Activated gamma-delta T cell treated with anti-CD3 and anti-CD28 coated beads, Interleukin-2, amount 50 U/mL, for 16 hours (primary cell): ENCODE data around the gene RNF133.
"Not testable (repeated sequence)": the region's sequence is repeated elsewhere in the genome, so short reads cannot be mapped to it uniquely, and the experiment has no call there.

Experiments
- DNase-seq: peaks from one replicate; pipeline ENCODE4 v3.0.0-alpha.2; 2020; ENCODE audit warnings: low read depth

RNF133 gene

DNA sequence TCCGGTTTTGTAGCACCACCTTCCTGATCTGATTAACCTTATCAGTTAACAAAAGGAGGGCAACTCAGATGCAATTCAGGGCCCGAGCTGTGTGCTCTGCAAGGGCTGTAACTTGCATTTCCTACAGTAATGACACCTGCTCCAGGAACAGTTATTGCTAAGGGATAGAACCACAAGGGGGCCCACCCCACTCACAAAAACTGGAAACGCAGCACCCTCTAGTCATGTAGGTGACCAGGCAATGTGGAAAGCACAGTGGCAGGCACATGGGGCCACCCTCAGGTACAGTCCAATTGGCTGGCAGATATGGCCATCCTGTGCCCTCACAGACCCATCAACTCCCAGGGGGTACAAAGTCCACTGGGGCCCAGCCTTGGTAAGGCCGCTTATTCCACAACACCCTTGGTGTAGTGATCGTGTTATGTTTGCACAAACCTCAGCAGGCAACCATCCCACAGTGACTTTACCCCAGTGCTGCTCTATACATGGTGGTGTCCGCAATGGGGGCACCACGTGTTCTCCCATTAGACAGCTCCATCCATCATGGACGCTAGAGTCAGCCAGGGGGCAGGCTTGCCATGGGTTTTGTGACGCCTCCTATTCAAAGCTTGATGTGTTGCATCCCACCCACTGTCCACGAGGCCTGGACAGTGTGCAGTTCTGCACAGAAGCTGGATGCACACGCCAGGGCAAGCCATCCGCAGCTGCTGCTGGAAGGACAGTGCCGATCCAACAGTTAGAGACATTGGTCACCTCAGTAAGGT is 9.4 kb downstream of the RNF133 start:
- DNase-seq, result no peak

DNA sequence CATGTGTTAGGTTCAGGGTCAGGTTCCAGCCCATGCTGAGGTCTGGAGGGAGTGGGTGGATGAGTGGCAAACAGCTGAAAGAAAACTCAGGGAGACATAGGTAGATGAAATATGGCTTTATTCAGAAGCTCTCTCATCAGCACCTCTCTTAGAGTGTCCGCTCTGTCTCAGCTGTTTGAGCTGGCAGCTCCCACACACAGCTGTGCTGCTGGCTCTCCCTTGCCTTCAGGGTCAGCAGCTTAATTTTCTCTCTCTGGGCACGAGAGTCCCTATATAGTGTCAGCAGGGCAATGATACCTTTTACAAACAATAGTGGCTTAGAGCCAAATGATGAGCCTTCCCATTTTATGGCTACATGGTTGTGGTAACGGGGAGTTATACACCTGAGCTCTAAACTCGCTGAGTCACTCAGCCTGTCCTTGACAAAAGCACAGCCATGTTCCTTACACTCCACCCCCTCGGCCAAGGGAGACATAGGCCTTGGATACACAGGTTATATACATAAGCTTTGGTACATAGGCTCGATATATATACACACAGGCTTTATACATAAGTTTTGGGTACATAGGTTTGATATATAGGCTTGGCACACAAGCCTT is 10.4 kb downstream of the RNF133 start:
- DNase-seq, result no peak

DNA sequence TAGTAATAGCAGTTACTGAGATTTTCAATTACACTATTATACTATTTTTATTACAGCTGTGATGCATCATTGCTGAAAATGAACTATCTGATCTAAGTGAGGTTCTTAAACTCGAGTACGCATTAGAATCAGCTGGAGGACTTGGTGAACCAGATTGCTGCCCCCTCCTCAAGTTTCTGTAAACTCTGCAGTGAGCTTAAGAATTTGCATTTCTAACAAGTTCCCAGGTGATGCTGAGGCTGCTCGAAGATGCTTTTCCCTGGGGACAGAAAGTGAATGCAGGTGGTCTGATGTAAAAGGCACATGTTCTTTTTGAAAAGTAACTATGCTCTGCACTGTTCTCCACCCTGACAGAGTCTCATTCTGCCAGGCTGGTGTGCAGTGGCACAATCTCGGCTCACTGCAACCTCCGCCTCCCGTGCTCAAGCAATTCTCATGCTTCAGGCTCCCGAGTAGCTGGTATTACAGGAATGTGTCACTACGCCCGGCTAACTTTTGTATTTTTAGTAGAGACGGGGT is 12.5 kb downstream of the RNF133 start:
- no peak for DNase-seq

DNA sequence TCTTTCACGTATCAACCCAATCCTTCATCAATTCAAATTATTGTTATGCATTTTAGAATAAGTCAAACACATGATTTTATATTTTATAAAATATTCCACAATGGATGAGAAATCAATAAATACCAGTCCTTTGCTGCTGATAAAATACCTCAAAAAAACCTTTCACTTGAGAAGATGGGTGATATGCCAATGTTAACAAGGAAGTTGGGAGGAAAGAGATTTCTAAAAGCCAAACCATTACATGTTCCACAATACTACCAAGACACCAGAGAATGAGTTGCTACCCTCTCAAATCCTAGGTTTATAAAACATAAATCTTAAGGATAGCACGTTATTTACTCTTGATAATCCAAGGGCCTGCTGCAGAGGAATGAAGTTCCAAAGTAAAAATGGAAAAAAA is 14.4 kb downstream of the RNF133 start:
- no peak for DNase-seq

DNA sequence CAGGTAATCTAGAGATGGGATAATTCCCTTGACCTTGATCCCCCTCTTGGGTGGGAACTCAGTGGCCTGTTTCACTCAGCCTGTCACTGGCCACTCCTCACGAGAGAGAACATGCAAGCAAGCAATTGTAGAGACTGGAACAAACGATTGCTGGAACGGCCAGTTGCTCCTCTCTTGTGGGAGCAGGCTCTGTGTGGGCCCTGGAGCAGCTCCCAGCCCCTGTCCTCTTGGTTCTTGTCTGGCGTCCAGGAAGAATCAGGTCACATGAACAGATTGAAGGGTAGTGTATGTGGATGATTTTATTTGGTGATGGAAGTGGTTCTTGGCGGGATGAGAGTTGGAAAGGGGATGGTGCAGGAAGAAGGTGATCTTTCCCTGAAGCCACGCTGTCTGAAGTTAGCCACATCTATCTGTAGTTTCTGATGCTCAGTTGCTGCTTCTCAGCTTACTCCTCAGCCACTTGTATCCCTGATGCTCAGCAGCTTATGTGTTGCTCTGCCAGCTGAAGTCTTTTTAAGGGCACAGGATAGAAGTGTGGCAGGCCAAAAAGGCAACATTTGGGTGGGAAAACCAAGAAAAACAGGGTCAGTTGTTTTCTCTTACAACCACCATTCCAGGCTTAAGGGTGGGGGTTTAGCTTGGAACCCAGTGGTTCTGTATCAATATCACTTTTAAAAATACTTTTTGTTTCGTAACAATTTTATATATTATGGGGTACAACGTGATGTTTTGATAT is 15.9 kb downstream of the RNF133 start:
- no peak for DNase-seq

DNA sequence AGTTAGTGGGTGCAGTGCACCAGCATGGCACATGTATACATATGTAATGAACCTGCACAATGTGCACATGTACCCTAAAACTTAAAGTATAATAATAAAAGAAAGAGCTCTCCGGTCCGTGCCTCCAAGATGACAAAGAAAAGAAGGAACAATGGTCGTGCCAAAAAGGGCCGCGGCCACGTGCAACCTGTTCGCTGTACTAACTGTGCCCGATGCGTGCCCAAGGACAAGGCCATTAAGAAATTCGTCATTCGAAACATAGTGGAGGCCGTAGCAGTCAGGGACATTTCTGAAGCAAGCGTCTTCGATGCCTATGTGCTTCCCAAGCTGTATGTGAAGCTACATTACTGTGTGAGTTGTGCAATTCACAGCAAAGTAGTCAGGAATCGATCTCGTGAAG is 17.7 kb downstream of the RNF133 start:
- not testable (repeated sequence) for DNase-seq

DNA sequence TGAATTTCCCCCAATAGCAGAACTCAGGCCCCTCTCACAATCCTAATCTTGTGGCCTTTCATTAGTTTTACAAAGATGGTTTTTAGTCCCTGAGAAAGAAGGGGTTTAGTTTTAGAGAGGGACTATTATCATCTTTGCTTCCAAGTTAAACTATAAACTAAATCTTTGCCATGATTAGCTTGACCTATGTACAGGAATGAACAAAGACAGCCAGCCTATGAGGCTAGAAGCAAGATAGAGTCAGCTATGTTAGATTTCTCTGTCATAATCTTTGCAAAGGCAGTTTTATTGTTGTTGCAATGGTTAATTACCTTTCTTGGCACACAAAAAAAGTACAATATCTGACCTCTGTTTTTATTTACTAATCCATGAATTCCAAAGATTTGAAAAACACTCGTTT is 19.1 kb downstream of the RNF133 start:
- DNase-seq, result no peak

DNA sequence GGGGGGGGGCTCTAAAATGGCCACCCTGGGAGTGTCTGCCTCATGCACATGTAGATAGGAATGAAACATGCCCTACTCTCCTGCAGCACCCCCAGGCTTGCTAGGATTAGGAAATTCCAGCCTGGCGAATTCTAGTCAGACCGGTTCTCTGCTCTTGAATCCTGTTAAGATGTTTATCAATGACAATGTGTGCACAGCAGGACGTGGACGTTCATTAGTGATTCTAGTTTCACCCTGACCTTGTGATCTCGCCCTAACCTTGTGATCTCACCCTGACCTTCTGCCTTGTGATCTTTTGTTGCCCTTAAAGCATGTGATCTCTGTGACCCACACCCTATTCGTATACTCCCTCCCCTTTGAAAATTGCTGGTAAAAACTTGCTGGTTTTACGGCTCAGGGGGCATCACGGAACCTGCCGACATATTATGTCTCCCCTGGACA is 19.6 kb downstream of the RNF133 start:
- DNase-seq, result not testable (repeated sequence)

DNA sequence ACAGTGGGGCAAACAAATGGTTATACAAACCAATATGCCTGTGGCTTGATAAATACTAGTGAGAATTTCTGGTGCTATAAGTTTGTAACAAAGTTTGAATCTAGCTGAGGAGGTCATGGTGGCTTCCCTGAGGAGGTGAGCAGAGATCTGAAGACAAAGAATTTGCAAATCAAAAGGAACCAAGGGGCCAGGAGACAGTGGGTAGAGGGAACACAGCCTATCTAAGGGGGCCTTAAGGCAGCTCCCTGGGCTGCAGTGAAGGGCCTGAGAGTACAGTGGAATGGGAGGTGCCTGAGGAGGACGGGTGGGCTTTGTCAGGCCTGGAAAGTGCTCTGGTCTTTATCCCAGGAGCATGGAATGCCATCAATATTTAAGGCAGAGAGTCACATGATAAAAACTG is 21.8 kb downstream of the RNF133 start:
- DNase-seq, result no peak

DNA sequence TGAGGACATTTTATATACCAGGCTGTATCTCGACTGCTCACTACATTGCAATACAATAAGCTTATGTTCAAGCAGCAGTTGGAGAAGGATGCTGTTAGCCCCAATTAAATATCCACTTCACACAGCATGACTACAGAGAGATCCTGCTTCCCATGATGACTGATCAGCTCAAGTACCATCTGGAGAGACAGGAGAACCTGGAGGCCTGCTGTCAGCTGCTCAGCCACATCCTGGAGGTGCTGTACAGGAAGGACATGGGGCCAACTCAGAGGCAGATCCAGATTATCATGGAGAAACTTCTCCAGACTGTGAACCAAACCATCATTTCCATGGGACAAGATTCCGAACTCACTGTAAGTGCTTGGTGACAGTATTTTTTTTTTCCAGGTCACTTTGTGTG is 22.5 kb downstream of the RNF133 start:
- DNase-seq, result no peak

DNA sequence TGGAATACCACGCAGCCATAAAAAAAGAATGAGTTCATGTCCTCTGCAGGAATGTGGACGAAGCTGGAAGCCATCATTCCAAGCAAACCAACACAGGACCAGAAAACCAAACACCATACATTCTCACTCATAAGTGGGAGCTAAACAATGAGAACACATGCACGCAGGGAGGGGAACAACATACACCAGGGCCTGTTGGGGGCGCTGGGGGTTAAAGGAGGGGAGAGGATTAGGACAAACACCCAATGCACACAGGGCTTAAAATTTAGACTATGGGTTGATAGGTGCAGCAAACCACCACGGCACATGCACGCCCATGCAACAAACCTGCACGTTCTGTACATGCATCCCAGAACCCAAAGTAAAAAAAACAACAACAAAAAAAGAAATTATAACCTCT is 23.3 kb downstream of the RNF133 start:
- DNase-seq, result no peak

DNA sequence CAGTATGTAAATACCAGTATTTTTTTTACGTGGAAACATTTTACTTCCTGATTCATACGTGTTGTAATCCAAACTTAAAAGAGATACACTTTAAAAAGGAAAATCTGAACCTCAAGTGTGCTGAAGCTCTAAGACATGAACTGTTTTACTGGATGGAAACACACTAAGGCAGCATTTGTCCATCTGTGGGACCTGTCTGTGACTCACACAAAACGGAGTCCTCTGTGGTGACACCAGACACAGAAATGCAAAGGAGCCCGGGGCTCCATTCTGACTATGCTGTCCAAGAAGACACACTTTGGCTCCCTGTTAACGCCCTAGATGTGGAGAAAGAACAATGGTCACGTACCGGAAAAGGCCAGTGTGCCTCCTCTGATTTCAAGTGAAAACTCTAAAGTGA is 23.9 kb downstream of the RNF133 start:
- no peak for DNase-seq

DNA sequence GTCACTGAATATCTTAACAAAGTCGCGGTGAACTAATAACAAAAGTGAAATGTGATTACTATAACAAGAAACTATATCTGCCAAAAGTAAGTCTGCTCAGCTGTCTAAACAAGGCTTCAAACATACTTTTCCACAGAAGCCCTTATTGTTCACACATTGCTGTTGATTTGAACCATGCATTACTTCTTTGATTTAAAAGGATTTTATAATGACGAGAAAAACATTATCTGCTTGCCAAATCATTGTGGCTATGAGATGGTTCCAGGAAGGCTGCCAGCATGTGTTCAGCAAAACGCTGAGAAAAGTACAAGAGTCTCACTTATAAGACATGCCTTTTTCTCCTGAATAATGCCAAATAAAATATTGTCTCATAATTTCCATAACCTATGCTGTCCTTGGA is 24.4 kb downstream of the RNF133 start:
- DNase-seq, result no peak

DNA sequence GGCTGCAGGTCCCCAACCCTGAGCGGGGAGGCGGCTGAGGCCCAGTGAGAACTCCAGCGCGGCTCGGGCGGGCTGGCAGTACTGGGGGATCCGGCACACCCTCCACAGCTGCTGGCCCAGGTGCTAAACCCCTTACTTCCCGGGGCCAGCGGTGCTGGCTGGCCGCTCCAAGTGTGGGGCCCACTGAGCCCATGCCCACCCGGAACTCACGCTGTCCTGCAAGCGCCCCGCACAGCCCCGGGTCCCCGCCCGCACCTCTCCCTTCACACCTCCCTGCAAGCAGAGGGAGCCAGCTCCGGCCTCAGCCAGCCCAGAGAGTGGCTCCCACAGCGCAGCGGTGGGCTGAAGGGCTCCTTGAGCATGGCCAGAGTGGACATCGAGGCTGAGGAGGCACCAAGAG is 25.0 kb downstream of the RNF133 start:
- DNase-seq, result no peak

DNA sequence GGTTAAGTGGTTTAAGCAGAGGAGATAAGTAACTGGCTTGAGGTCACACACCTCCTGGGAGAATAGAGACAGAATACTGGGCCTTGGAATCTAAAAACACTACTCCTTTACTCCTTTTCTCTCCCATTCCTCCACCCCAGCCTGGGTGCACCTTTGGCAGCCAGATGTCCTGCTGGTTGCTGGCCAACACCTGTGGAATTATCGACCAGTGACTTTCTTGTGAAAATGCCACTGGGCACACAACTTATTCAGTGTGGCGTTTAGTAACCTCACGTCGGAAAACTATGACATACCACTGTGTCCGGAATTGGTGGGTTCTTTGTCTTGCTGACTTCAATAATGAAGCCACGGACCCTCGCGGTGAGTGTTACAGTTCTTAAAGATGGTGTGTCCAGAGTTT is 26.4 kb downstream of the RNF133 start:
- DNase-seq, result no peak

DNA sequence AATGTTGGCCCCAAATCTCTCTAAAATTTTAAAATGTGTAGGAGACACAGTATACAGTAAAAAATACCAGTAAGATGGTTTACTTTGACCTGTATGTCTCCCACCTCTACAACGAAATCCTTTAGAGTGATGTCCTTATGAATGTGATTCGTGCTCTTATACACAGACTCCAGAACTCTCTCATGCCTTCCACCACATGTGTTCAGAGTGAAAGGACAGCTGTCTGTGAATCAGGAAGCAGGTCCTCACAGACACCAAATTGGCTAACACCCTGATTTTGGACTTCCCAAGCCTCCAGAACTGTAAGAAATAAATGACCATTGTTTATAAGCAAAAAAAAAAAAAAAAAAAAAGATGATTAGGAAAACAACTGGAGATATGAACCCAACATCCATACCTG is 35.2 kb downstream of the RNF133 start:
- DNase-seq, result no peak

DNA sequence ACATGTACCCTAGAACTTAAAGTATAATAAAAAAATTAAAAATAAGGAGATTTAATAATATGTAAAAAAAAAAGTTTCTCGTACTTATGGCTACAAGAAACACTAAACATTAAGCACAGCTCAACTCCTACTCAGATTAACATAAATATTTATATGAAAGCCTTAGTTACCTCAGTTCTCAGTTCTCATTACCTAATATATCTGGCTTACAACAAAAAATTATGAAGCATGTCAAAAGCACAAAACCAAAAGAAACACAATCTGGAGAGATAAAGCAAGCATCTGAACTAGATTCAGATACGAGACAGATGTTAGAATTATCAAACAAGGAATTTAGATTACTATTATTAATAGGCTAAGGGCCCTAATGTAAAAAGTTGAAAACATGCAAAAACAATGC is 40.1 kb downstream of the RNF133 start:
- no peak for DNase-seq

DNA sequence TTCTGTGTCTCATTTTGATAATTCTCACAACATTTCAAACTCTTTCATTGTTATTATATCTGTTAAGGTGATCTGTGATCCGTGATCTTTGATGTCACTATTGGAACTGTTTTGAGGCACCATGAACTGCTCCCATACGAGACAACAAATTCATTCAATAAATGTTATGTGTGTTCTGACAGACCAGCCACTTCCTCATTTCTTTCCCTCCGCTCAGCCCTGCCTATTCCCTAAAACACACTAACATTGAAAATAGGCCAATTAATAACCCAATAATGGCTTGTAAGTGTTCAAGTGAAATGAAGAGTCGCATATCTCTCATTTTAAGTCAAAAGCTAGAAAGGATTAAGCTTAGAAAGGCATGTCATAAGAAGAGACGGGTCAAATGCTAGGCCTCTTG is 45.2 kb downstream of the RNF133 start:
- no peak for DNase-seq

DNA sequence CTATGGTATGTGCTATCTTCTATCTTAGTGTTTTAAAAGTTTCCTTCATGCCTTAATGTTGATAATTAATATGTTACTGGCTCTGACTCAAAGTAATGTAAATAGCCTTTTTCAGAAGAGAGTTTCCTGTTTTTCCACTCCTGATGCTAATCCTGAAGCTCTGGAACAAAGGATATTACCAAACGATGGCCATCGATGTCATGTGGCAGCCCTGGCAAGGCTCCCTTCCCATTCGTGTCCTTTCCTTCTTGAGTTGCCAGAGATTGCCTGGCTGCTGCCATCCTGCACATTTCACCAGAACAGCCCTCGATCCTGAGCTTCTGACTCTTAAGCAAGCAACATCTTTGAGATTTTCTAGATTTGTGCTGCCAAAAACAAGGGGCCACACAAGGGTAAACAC is 46.0 kb downstream of the RNF133 start:
- no peak for DNase-seq

DNA sequence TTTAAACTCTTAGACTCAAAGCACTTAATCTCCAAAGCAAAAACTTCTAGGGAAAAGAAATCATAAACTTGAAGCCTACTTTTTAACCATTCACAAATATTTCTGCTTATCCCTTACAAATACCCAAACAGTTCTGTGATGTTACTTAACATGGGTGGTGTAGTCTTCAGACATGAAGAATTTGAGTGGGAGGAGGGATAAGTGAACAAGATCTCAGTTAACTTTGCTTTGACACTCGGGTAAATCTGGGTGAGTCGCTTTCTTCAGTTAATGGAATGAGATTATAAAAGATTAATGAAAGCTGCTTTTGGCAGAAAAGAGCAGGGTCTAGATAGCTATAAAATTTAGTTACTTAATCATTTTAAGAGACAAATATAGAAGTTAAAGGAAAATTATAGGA is 47.5 kb downstream of the RNF133 start:
- no peak for DNase-seq
